Measurements from ENCODE around the gene KCNG2.

DNA sequence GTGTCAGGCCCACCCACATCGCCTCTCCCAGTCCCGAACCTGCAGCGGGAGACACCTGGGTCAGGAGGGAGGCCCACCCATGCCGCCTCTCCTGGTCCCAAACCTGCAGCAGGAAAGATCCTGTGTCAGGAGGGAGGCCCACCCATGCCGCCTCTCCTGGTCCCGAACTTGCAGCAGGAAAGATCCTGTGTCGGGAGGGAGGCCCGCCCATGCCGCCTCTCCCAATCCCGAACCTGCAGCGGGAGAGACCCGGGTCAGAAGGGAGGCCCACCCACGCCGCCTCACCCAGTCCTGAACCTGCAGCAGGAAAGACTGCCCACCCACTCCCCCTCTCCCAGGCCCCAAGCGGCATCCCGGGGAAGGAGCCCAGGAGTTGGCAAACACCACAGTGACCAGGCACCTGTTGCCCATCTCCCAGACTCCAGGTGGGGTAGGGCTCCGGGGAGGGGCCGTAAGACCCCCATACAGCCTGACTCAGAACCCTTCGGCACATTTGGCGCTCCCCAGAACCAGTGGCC, 145.9 kb downstream of the KCNG2 start:
- TF ChIP-seq POLR2A (IDR thresholded peaks at IDR 0.05), result no peak
- TF ChIP-seq CTCF (IDR thresholded peaks at IDR 0.05), result no peak

All from body of pancreas (tissue), 4 donors.